ENCODE data around the gene UBE2L5. TPM values are rescaled to one million over a fixed set of nuclear protein-coding genes. Genes with fewer than 3 reads are reported as not detected.

Gene UBE2L5
- total RNA-seq, 2 experiments from 2014 or later: not detected

- TF ChIP-seq CTCF (IDR thresholded peaks at IDR 0.05): no peak
- ATAC-seq (peak; percentile 51), DNase-seq (peak; percentile 89)
- Mint-ChIP-seq H3K27ac (peak overlapping the region; percentile 94), H3K4me3 (peak overlapping the region; percentile 78), H3K27me3 (no peaks in the 10 kb centered on the region), H3K36me3 (ENCODE audit: low read depth) (no peaks in the 10 kb centered on the region), H3K9me3 (no peaks in the 10 kb centered on the region), H3K4me1 (ENCODE audit: low read depth) (peaks cover 30% of the 10 kb centered on the region)
- intact Hi-C loops (cut with micrococcal nuclease): loop anchor here (2.0 kb wide), 1 partner anchor 19 kb away; no protein-coding TSS in a partner anchor
- ChIA-PET POLR2A (interaction anchor here (0.8 to 2.7 kb wide), 6 partner anchors 10 to 19 kb away, joined by 3 to 10 read pairs (median 4); no protein-coding TSS in a partner anchor), CTCF (interaction anchor here (0.9 to 3.7 kb wide), 9 partner anchors 12 to 280 kb away, joined by 3 to 19 read pairs (median 5); no protein-coding TSS in a partner anchor)
Observed at GRCh38 chr13:30395192-30396158, 26.8 kb upstream of the UBE2L5 start.

GRCh38 chr13:30396434-30397075 is 25.7 kb upstream of the UBE2L5 start:
- Mint-ChIP-seq H3K4me1 (ENCODE audit: low read depth) (peaks cover 30% of the 10 kb centered on the region), H3K9me3 (no peaks in the 10 kb centered on the region), H3K36me3 (ENCODE audit: low read depth) (no peaks in the 10 kb centered on the region), H3K27ac (no peak overlapping the region), H3K27me3 (no peaks in the 10 kb centered on the region), H3K4me3 (no peak overlapping the region)
- no peak for TF ChIP-seq CTCF (IDR thresholded peaks at IDR 0.05)
- intact Hi-C loops (cut with micrococcal nuclease): no loop called here
- ChIA-PET POLR2A (interaction anchor here (1.1 to 1.4 kb wide), 2 partner anchors 14 to 22 kb away, joined by 3 to 4 read pairs; no protein-coding TSS in a partner anchor), CTCF (interaction anchor here (2.9 to 3.7 kb wide), 2 partner anchors 11 to 43 kb away, joined by 11 to 19 read pairs; no protein-coding TSS in a partner anchor)
- no peak for DNase-seq
- peak; percentile 62 for ATAC-seq

GRCh38 chr13:30398601-30399072 is 23.7 kb upstream of the UBE2L5 start:
- Mint-ChIP-seq H3K9me3 (no peaks in the 10 kb centered on the region), H3K27ac (no peak overlapping the region), H3K4me1 (ENCODE audit: low read depth) (peaks cover 22% of the 10 kb centered on the region), H3K36me3 (ENCODE audit: low read depth) (no peaks in the 10 kb centered on the region), H3K27me3 (no peaks in the 10 kb centered on the region), H3K4me3 (no peak overlapping the region)
- DNase-seq (no peak), ATAC-seq (no peak)
- no peak for TF ChIP-seq CTCF (IDR thresholded peaks at IDR 0.05)
- intact Hi-C loops (cut with micrococcal nuclease): no loop called here
- POLR2A ChIA-PET: no interaction called here
- CTCF ChIA-PET: no interaction called here

GRCh38 chr13:30400376-30400775 is 21.9 kb upstream of the UBE2L5 start:
- Mint-ChIP-seq H3K4me1 (ENCODE audit: low read depth) (peaks cover 12% of the 10 kb centered on the region), H3K4me3 (no peak overlapping the region), H3K36me3 (ENCODE audit: low read depth) (no peaks in the 10 kb centered on the region), H3K9me3 (no peaks in the 10 kb centered on the region), H3K27ac (no peak overlapping the region), H3K27me3 (no peaks in the 10 kb centered on the region)
- no peak for TF ChIP-seq CTCF (IDR thresholded peaks at IDR 0.05)
- POLR2A ChIA-PET: no interaction called here
- ATAC-seq (no peak), DNase-seq (no peak)
- CTCF ChIA-PET: interaction anchor here (1.0 kb wide), 1 partner anchor 11 kb away, joined by 3 read pairs; no protein-coding TSS in a partner anchor
- intact Hi-C loops (cut with micrococcal nuclease): no loop called here
